Umbilical cord (tissue), 2 donors: Measurements from ENCODE around the gene CPLANE2. TPM values are rescaled to one million over a fixed set of nuclear protein-coding genes. Genes with fewer than 3 reads are reported as not detected.
"Not testable (repeated sequence)": the region's sequence is repeated elsewhere in the genome, so short reads cannot be mapped to it uniquely, and the experiment has no call there.

Experiments used
- DNase-seq: peaks from one replicate; pipeline ENCODE4 v3.0.0-alpha.2; 2015; ENCODE audit warnings: low spot score
- total RNA-seq: library from RNA; depleted of rRNA; stranded (reverse); fragments of >200 nt; gene quantifications from one replicate; pipeline ENCODE4 v1.2.3, GENCODE V29; 2014; ENCODE audit warnings: low replicate concordance; ENCODE audit not compliant: insufficient read depth

Gene CPLANE2
- total RNA-seq, 1 donor from 2014 or later: 0.48 TPM

DNA sequence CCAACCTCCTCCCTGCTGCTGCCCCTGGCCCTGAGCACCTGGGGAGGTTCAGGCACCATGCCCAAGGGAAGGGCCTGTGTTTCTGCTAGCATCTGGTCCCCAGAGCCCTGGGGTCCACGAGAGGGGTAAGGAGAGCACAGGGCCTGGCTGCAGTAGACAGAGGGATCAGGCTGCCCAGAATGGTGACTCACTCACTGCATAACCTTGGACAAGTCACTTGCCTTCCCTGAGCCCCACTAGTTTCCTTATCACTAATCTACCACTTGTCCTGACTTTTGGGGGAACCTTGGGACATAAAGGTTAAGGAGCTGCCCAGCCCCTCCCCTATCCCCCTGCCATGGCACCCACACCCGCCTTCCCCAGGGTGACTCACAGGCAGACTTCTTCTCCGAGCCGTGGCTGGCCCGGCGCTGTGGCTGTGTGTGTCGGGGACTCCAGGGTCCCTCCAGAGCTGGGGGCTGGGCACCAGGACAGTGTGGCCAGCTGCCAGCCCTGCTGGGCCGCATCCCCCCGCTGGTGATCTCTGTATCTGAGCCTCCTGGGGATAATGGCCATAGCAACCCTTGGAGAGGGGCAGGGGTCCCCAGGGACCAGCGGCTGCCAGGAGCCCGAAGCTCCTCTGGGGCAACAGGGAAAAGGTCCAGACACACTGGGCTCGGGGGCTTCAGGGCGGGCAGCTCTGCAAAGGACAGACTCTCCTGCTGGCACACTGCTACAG lies 28.6 kb downstream of the CPLANE2 start:
- DNase-seq: no peak

DNA sequence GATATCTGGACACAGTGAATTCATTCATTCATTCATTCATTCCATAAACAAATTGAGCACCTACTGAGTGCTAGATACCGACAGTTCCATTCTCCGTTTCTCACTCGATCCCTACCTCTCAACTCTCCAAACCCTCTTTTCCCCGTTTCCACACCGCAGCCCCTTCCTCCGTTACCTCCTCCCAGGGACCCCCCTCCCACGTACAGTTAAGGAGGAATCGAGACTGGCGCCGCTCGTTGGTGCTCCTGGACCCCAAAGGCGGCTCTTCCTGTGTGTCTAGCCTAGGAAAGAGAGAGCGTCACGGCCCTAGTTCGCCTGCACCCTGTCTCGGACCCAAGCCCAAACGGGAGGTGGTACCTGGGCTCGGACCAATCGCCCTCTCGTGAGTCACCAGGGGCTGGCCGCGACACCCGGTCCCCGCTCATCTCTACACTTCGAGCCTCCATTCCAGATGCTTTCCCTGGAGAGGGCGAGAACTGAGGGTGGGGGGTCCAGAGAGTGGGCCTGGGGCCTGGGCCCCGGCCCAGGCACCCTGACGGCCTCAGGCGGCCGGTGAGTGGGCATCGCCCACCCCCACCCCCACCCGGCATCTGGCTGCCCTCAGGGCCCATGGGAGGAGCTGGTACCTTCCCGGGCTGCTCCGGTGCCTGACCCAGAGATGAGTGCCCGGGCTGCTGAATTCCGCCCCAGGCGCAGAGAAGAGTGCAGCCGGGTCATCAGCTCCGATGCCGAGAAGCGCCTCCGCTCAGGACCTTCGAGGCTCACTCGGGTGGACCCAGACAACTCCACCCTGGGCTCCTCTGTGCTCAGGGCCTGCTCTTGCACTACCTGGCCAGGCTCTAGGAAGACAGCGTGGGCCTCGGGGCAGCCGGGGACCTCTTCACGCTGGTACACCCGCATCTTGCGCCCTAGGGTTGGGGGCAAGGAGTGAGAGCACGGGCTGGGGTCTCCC lies 29.4 kb downstream of the CPLANE2 start:
- DNase-seq: peak; percentile 49

DNA sequence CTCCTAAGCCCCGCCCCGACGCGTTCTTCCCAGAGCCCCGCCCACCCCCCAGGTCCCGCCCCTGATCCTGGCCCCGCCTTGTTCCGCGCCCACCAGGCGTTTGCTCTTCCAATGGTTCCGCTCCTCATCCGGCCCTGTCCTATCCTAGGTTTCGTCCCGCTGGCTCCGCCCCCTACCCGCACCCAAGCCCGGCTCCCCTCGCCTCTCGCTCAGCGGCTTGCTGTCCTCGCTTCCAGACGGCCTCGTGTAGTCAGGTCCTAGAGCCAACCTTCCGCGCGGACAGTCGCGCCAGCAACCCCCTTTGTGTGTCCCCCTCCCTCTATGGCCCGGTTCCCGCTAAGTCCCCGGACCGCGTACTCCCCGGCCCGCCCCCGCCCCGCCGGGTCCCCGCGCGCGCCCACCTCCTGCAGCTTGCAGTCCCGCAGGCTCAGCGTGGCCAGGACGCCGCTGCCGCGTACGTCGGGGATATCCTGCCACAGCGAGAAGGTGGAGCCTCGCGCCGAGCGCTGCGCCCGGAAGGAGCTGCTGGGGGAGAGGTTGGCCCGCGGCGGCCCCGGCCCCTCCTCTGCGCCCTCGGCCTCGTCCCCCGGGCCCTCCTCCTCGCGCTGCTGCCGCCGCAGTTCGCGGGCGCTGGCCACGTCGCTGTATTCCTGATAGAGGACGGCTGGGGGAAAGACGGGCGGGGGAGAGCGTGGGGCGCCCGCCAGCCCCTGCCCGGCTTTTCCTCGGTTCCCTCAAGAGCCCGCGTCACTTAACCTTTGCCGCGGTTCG lies 30.3 kb downstream of the CPLANE2 start:
- peak; percentile 99 for DNase-seq

DNA sequence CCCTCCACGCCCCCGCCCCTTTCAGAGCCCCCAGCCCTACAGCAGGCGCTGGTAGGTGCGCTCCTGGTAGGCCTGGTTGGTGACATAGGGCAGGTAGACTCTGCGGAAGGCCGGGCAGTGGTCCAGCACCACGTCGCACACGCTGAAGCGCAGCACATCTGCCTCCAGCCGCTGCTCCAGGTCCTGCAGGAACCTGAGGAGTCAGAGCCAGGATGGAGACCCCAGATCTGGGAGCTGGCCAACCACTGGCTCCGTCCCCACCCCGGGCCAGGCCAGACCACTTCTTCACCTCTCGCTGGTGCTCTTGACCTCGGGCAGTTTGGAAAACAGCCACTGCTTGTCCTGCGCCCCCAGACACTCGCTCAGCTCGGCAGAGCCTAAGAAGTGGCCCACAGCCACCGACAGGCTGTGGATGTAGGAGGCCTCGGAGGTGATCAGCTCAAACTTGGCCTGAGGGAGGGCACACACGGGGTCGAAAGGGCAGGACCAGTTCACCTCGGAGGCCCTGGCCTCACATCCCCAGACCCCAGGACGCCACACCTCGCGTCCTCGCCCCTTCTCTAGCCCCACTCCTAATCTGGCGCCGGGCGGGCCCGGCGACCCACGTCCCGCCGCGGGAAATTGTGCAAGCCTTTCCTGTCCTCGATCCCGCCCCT lies 31.0 kb downstream of the CPLANE2 start:
- no peak for DNase-seq

DNA sequence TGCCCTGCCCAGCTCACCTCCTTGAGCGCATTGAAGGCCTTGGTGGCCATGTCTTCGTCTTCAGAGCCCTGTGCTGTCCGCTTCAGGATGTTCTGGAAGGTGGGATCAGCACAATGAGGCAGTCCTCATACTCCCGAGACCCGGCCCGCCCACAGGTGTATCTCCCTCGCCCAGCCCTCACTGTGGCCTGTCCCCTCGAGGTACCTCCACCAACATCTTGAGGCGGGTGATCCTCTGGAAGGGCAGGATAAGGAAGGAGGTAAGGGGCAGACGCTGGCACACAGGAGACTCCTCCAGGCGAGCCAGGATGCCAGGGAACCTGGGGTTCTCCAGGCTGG lies 31.7 kb downstream of the CPLANE2 start:
- DNase-seq: no peak

DNA sequence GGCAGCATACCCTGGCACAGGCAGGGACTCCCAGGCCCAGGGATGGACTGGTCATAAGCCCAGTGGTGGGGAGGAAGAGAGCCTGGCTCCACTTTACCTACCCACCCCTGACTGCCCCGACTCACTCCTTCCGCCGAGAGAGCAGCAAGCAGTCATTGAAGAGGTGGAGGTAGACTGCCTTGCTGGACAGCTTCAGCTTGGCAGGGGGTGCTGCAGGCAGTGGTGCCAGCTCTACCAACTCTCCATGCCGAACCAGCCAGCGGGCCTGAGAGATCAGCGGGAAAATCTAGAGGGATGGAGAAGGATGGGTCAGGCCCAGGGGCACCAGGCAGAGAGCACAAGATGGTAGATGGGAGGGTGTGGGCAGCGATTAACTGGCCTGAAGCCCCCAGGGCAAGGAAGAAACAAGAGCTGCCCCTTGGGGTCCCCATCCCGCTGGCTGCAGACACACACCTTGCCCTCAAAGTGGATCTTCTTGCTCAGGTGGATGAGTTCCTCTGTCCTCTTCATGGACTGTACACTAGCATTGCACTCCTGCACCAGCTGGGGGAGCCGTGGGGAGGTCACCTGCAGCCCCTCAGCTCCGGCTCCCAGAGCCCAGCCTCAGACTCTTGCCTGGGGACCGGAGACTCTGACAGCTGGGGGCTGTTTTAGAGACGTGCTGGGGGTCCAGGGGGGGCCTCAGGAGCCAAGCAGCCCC lies 32.2 kb downstream of the CPLANE2 start:
- no peak for DNase-seq

DNA sequence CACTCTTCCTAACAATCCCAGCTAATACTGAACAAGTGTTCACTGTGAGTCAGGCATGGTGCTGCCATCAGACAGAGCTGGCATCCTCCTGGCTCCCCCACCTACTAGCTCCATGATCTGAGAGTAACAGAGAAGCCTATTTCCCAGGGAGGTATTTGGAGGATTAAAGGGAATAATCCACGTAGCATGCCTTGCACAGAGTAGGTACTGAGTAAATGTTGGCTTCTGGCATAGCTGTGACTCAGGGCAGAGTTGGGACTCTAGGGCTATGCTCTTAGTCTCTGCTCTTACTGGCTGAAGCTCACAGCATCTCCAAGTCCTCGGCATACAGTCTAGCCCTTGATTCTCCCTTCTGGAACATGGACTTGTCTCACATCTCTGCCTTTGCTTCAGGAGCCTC lies 32.8 kb downstream of the CPLANE2 start:
- DNase-seq: no peak

DNA sequence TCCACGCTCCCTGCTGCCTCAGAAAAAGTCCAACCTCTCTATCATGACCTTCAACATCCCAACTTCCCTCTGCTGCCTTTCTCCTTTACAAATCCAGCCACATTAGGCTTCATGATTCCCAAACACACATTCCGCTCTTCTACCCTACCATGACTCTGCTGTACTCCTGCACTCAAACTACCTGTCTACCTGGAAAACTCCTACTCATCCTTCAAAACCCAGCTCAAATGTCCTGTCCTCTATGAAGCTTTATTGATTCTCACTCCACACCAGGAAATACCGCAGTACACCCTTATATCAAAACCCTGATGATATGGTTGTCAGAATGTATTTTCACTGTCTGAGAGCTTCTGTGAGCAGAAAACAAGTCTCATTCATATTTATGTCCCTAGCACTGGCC lies 33.4 kb downstream of the CPLANE2 start:
- DNase-seq: no peak

DNA sequence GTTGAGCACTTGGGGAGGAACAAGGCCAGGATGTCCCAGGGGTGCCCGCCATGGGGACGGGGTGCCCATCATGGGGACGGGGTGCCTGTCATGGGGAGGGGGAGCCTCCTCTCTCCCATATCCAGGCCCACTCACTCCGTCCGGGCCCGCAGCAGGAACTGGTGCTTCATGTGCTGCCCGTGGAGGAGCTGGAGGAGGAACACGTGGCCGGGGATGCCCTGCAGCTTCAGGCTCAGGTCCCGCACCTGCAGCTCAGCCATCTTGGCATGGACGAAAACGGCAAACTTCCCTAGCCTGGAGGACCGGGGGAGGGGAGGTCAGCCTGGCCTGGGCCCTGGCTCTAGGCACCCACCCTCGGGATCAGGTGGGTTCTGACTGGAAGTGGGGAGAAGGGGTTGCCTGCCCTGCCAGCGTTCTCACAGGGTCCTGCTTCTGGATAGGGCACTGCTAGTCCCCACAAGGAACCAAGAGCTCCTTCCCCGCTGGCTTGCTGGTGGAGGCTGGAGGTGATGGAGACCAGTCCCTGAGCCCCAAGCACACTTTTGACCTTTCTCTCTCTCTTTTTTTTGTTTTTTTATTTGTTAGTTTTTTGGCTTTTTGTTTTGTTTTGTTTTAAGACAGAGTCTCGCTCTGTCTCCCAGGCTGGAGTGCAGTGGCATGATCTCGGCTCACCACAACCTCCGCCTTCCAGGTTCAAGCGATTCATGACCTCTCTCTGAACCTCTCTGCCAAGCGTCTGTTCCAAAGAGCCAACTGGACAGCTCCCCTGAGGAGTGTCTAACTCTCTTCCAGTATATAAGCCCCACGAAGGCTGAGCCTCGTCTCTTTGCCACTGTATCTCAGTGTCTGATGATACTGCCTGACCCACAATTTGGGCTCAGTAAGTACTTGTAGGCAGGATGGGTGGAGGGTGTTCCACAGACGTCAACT lies 34.4 kb downstream of the CPLANE2 start:
- DNase-seq: no peak

DNA sequence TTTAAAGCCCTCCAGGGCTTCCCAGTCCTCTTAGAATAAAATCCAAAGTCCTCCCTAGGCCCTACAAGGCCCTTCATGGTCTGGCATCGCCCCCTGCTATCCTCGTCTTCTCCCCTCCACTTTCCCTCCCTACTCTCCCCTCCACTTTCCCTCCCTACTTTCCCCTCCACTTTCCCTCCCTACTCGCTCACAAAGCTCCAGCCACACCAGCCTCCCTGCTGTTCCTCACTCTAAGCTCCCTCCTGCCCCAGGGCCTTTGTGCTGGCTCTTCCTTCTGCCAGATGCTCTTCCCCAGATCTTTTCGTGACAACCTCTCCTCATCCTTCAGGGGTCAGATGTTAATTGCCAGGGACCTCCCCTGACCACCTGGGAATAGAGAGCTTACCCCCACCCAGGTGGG lies 37.3 kb downstream of the CPLANE2 start:
- DNase-seq: no peak

DNA sequence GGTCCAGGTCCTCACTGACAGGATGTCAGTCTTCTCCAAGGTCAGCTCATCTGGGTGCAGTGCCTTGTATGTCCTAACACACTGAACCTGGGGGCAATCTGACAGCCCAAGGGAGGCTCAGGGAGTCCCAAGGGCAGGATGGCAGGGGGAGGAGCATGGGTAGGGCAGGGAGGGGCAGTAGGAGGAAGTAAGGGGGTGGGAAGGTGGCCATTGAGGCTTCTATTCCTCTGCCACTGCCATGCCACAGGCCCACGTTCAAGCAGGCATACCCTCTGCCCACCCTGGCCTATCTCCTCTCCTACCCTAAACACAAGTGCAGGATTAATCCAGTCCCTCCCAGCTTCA lies 37.9 kb downstream of the CPLANE2 start:
- no peak for DNase-seq

DNA sequence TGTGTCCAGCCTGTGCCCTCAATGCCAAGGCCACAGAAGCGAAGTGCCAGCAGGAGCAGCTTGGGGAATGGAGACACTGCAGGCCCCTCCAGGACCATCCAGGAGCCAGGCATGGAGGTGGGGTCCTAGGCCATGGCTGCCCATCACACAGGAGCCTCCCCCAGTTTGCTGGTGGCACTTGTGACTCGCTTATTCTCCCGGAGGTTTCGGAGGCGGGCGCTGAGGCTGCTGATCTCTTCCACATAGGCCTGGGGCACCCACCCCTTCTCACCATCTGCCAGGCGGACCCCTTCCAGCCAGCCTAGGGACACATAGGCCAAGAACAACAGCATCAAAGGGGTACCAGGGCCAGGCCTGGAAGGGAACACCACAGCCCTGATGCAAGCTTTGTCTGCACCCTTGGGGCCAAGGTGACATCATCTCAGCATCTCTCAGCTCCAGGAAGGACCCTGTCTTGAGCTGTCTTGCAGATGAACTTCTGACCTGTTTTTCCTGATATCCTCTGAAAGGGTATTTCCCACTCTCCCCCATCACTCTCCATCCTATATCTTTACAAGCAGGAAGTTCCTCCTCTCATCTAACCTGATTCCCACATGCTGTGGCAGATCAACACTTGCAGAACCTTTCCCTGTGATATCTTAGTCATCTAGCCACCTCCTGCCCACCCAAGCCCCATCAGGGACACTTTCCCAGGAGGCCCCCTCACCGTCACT lies 38.4 kb downstream of the CPLANE2 start:
- no peak for DNase-seq

DNA sequence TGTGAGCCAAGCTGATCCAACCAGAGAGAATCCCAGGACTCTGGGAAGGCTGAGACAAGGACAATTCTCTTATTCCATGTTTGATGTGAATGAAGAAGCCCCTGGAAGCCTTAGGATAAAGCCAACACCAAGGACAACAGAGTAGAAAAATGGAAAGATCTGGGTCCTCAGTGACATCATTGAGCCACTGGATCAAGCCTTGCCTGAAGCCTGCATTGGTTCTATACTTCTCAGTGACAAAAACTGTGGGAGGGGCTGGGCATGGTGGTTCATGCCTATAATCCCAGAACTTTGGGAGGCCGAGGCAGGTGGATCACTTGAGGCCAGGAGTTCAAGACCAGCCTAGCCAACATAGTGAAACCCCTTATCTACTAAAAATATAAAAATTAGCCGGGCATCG lies 40.1 kb downstream of the CPLANE2 start:
- DNase-seq: no peak

DNA sequence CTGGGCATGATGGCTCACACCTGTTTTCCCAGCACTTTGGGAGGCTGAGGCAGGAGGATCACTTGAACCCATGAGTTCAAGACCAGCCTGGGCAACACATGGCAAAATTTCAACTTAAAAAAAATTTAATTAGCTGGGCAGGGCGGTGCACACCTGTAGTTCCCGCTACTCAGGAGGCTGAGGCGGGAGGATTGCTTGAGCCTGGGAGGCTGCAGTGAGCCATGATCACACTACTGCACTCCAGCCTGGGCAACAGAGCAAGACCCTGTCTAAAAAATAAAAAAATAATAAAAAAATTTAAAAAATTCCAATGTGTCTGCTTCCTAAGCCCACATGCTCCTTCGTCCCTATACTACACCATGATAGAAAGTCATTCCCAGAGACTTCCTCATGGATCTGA lies 40.8 kb downstream of the CPLANE2 start:
- not testable (repeated sequence) for DNase-seq

DNA sequence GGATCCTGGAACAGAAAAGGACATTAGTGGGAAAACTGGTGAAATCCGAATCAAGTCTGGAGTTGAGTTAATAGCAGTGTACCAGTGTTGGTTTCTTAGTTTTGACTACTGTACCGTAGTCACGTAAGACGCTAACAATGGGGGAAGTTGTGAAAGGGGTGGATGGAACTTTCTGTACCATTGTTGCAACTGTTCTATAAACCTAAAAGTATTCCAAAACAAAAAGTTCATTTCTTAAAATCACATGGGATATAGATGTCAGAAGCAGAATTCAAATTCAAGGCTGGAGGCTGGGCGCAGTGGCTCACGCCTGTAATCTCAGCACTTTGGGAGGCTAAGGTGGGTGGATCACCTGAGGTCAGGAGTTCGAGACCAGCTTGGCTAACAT lies 41.5 kb downstream of the CPLANE2 start:
- no peak for DNase-seq

DNA sequence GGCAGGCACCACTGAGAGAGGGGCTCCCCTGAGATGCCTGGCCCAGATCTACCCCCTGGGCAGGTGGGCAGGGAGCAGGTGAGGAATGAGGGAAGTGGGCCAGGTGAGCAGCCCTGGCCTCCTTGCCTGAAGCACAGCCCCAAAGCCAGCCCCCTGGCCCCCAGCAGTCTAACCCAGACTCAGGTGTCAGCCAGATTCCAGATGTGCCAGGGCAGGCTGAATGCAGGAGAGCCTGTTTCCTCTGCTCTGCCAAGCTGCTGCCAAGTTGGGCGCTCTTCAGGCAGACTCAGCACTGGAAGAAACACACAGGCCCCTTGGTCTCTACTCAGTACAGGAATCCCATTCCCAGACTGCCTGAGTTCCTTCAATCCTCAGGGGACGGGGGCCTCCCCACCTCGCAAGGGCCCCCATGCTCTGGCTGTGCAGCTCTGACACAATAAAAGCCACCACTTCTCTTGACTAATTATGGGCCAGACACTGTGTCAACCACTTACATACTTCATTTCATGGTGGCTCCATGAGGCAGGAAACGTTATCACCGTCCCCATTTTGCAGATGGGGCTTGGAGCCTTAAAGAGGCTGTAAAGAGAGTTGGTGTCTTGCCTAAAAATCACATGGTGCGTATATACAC lies 45.0 kb downstream of the CPLANE2 start:
- DNase-seq: no peak

DNA sequence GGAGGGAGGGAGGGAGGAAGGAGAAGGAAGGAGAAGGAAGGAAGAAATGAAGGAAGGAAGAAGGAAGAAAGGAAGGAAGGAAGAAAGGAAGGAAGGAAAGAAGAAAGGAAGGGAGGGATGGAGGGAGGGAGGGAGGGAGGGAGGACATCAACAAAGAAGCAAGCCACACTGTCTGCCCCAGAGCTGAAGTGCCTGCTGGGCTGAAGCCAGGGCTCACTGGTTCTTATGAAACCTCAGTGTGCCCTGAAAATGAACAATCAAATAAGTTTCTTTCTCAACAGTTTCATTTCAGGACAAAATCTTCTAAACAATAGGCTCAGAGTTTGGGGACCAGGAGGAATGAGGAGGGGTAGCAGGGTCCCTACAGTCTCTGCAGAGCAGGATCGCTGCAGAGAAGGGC lies 45.7 kb downstream of the CPLANE2 start:
- DNase-seq: no peak

DNA sequence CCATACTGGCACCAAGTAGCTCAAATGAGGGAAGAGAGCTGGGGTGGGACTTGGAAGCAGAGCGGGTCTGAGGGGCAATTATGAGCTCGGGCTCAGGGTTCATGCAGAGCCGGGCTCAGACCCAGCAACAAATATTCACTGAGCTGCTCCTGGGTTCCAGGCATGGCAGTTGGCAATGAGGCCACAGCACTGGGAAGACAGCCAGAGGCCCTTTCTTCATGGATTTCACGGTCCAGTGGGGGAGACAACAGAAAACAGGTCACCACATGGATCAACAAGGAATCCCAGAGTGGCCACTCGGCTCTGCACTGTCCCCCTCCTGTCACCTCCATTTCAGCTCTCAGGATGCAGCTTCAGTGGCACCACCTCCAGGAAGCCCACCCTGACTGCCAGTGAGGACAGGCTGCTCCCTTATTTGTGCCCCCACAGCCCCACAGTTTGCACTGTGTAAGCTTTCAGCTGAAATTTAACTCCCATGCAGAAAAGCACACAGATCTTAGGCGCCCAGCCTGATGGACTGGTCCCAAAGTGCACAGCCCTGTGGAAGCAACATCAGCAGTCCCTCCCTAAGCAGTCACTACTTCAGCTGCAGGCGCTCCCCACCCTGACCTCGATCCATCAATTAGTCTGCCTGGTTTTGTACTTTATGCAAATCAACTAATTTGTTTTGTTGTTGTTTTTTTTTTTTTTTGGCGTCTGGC lies 46.9 kb downstream of the CPLANE2 start:
- DNase-seq: no peak
